Esophagus muscularis mucosa (tissue), 3 donors: Measurements from ENCODE around the gene MARCO.

ENCODE experiments used
- CTCF ChIP-seq, 3 experiments: fragments of 200-600 bp in 2 of 3; fragments of 450-650 bp in 1 of 3; sonication (generic) in 2 of 3; IDR thresholded peaks; one replicate each; pipeline ENCODE4 v1.5.1; 2017 to 2019; ENCODE audit warnings: antibody characterized with exemption in 3 of 3, mild to moderate bottlenecking in 2 of 3, moderate library complexity in 1 of 3
- POLR2A ChIP-seq: fragments of 450-650 bp; IDR thresholded peaks from one replicate; pipeline ENCODE4 v1.6.1; 2017; ENCODE audit warnings: antibody characterized with exemption, moderate library complexity, mild to moderate bottlenecking, low read depth

GRCh38 chr2:118911936-118912335 is 30.1 kb upstream of the MARCO start:
- TF ChIP-seq CTCF (IDR thresholded peaks at IDR 0.05) (no peak), POLR2A (no peak)
